Measurements from ENCODE around the gene MAP2.

DNA sequence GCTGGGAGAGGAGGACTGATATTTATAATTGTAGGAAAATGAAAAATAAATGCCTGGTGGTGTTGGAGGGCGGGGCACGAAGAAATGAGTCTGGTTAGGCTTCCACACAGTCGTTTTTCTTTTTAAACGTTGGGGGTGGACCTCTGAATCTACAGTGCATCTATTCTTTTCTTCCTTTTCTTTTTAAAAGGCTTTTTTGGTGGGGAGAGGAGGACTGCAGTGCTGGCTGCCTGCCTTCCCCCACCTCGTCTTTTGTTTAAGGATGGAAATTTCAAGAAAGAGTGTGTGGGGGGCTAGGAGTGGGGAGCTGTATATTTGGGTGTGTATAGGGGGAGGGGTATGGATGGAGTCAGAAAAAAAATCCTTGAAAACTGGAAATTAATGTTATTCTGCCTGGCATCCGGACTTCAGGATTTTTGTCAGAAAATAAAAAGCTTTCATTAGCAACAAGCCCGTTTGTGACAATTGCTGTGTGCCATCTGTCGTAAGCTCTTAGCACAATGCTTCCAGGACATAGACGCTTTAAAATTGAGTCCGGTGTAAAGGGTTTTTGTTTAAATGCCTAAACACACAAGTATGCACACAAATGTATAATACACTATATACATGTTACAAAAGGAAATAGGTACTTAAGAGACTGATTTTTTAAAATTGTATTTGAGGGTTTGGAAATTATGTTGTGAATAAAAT is 1.1 kb downstream of the MAP2 start:
- TF ChIP-seq, protein P1, sequence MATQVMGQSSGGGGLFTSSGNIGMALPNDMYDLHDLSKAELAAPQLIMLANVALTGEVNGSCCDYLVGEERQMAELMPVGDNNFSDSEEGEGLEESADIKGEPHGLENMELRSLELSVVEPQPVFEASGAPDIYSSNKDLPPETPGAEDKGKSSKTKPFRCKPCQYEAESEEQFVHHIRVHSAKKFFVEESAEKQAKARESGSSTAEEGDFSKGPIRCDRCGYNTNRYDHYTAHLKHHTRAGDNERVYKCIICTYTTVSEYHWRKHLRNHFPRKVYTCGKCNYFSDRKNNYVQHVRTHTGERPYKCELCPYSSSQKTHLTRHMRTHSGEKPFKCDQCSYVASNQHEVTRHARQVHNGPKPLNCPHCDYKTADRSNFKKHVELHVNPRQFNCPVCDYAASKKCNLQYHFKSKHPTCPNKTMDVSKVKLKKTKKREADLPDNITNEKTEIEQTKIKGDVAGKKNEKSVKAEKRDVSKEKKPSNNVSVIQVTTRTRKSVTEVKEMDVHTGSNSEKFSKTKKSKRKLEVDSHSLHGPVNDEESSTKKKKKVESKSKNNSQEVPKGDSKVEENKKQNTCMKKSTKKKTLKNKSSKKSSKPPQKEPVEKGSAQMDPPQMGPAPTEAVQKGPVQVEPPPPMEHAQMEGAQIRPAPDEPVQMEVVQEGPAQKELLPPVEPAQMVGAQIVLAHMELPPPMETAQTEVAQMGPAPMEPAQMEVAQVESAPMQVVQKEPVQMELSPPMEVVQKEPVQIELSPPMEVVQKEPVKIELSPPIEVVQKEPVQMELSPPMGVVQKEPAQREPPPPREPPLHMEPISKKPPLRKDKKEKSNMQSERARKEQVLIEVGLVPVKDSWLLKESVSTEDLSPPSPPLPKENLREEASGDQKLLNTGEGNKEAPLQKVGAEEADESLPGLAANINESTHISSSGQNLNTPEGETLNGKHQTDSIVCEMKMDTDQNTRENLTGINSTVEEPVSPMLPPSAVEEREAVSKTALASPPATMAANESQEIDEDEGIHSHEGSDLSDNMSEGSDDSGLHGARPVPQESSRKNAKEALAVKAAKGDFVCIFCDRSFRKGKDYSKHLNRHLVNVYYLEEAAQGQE (IDR thresholded peaks at IDR 0.05; ENCODE audit: unreplicated experiment) = no peak
- TF ChIP-seq CTCF (conservative IDR thresholded peaks at IDR 0.05; ENCODE audit: low read depth in 2 of 2) = no peak
- no peak for TF ChIP-seq ZNF331 (CRISPR knock-in tag; IDR thresholded peaks at IDR 0.05; ENCODE audit: low read depth)
- no peak for TF ChIP-seq EZH2 (IDR thresholded peaks at IDR 0.05; ENCODE audit: low read depth, unreplicated experiment)
- TF ChIP-seq POLR2AphosphoS5 (IDR thresholded peaks at IDR 0.05; ENCODE audit: low read depth) = no peak

Measured in GM23338 (cell line).